Measurements from ENCODE around the gene NAIF1.

DNA sequence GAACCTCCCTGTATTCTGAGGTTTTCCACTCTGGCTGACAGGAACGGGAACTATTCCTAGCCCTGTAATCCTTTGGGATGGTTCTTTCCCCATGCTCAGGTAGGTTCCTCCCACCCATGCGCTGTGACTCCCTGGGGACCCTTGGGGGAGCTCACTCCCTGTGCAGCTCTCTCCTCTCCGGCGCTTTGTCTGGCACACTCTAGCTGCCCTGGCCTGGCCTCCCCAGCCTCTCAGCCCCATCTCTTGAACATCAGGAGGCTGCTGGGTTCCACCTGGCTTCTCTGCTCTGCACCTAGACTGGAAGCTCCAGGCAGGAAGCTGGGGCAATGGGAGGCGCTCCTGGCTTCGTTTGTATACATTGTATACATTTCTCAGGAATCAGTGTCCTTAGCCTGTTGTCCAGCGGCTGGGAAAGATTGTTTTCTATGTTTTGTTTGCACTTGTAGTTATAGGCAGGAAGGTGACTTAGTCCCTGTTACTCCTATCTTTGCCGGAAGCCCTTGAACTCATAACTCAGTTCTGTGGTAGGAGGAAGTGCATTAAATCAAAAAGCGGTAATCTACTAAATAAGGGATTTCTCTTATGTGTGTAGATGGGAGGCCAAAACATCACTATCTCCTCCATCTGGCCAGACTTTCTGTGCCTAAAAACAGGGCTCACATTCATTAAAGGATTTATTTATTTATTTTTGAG is 21.3 kb upstream of the NAIF1 start:
- TF ChIP-seq TBL1XR1 (IDR thresholded peaks at IDR 0.05; ENCODE audit: low read depth, low read length), result no peak
- TF ChIP-seq RAD21 (IDR thresholded peaks at IDR 0.05; ENCODE audit: insufficient read depth, low read depth, low read length), result no peak
- no peak for TF ChIP-seq POLR2AphosphoS5 (IDR thresholded peaks at IDR 0.05; ENCODE audit: low read length)
- no peak for TF ChIP-seq POLR2AphosphoS2 (IDR thresholded peaks at IDR 0.05; ENCODE audit: low read depth, low read length)
- TF ChIP-seq EP300 (IDR thresholded peaks at IDR 0.05; ENCODE audit: borderline replicate concordance in 1 of 2, control insufficient read depth in 1 of 2, low read depth in 2 of 2, low read length in 2 of 2), result no peak
- TF ChIP-seq ZNF622 (IDR thresholded peaks at IDR 0.05), result no peak
- no peak for TF ChIP-seq EZH2 (IDR thresholded peaks at IDR 0.05; ENCODE audit: borderline replicate concordance, control insufficient read depth, low read depth, low read length)
- TF ChIP-seq, protein P1, sequence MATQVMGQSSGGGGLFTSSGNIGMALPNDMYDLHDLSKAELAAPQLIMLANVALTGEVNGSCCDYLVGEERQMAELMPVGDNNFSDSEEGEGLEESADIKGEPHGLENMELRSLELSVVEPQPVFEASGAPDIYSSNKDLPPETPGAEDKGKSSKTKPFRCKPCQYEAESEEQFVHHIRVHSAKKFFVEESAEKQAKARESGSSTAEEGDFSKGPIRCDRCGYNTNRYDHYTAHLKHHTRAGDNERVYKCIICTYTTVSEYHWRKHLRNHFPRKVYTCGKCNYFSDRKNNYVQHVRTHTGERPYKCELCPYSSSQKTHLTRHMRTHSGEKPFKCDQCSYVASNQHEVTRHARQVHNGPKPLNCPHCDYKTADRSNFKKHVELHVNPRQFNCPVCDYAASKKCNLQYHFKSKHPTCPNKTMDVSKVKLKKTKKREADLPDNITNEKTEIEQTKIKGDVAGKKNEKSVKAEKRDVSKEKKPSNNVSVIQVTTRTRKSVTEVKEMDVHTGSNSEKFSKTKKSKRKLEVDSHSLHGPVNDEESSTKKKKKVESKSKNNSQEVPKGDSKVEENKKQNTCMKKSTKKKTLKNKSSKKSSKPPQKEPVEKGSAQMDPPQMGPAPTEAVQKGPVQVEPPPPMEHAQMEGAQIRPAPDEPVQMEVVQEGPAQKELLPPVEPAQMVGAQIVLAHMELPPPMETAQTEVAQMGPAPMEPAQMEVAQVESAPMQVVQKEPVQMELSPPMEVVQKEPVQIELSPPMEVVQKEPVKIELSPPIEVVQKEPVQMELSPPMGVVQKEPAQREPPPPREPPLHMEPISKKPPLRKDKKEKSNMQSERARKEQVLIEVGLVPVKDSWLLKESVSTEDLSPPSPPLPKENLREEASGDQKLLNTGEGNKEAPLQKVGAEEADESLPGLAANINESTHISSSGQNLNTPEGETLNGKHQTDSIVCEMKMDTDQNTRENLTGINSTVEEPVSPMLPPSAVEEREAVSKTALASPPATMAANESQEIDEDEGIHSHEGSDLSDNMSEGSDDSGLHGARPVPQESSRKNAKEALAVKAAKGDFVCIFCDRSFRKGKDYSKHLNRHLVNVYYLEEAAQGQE (IDR thresholded peaks at IDR 0.05; ENCODE audit: low read depth, low read length), result no peak
- TF ChIP-seq, protein P2, sequence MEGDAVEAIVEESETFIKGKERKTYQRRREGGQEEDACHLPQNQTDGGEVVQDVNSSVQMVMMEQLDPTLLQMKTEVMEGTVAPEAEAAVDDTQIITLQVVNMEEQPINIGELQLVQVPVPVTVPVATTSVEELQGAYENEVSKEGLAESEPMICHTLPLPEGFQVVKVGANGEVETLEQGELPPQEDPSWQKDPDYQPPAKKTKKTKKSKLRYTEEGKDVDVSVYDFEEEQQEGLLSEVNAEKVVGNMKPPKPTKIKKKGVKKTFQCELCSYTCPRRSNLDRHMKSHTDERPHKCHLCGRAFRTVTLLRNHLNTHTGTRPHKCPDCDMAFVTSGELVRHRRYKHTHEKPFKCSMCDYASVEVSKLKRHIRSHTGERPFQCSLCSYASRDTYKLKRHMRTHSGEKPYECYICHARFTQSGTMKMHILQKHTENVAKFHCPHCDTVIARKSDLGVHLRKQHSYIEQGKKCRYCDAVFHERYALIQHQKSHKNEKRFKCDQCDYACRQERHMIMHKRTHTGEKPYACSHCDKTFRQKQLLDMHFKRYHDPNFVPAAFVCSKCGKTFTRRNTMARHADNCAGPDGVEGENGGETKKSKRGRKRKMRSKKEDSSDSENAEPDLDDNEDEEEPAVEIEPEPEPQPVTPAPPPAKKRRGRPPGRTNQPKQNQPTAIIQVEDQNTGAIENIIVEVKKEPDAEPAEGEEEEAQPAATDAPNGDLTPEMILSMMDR (IDR thresholded peaks at IDR 0.05 in 2 of 3, conservative IDR thresholded peaks at IDR 0.05 in 1 of 3; ENCODE audit: control insufficient read depth in 2 of 3, extremely low read depth in 1 of 3, insufficient read depth in 1 of 3, low read depth in 3 of 3, low read length in 3 of 3), result no peak
- TF ChIP-seq POLR2A (IDR thresholded peaks at IDR 0.05; ENCODE audit: low read depth, low read length), result no peak
- TF ChIP-seq BHLHE40 (IDR thresholded peaks at IDR 0.05; ENCODE audit: borderline replicate concordance in 1 of 2, low read depth in 2 of 2, low read length in 1 of 2), result no peak
- no peak for TF ChIP-seq SRF (IDR thresholded peaks at IDR 0.05; ENCODE audit: low read depth in 2 of 2, low read length in 2 of 2)
